Smooth muscle cell (in vitro differentiated cells): ENCODE data around the gene ARSD. TPM values are rescaled to one million over a fixed set of nuclear protein-coding genes. Genes with fewer than 3 reads are reported as not detected.
"Not testable (repeated sequence)": the region's sequence is repeated elsewhere in the genome, so short reads cannot be mapped to it uniquely, and the experiment has no call there.

ENCODE experiments used
- DNase-seq: peaks from one replicate; lab custom pipeline; 2025; ENCODE audit not compliant: unreplicated experiment; lab: John Stamatoyannopoulos, UW
- H2AFZ ChIP-seq: fragments of 200-600 bp; sonication (generic); 2 replicates; pipeline ENCODE4 v1.6.0; 2016; ENCODE audit warnings: antibody characterized with exemption, low read depth, mild to moderate bottlenecking
- H3F3A ChIP-seq: fragments of 200-600 bp; sonication (generic); 2 replicates; pipeline ENCODE4 v1.6.0; 2017; ENCODE audit warnings: antibody characterized with exemption, low read depth
- H3K27ac ChIP-seq: fragments of 200-600 bp; sonication (generic); 2 replicates; pipeline ENCODE4 v1.5.1; 2016; ENCODE audit warnings: low read depth, mild to moderate bottlenecking
- H3K27me3 ChIP-seq: fragments of 200-600 bp; sonication (generic); 2 replicates; pipeline ENCODE4 v1.6.1; 2016; ENCODE audit warnings: low read depth, mild to moderate bottlenecking
- H3K36me3 ChIP-seq: fragments of 200-600 bp; sonication (generic); 2 replicates; pipeline ENCODE4 v1.5.1; 2016; ENCODE audit warnings: low read depth
- H3K4me1 ChIP-seq: fragments of 200-600 bp; sonication (generic); 2 replicates; pipeline ENCODE4 v1.5.1; 2016; ENCODE audit warnings: low read depth
- H3K4me2 ChIP-seq: fragments of 200-600 bp; sonication (generic); 2 replicates; pipeline ENCODE4 v1.6.0; 2016; ENCODE audit warnings: mild to moderate bottlenecking
- H3K4me3 ChIP-seq: fragments of 200-600 bp; sonication (generic); 2 replicates; pipeline ENCODE4 v1.5.1; 2016; ENCODE audit warnings: mild to moderate bottlenecking
- H3K79me2 ChIP-seq: fragments of 200-600 bp; sonication (generic); 2 replicates; pipeline ENCODE4 v1.6.0; 2016; ENCODE audit warnings: low read depth, mild to moderate bottlenecking
- H3K9ac ChIP-seq: fragments of 200-600 bp; sonication (generic); 2 replicates; pipeline ENCODE4 v1.6.0; 2016; ENCODE audit warnings: low read depth
- H3K9me3 ChIP-seq: fragments of 200-600 bp; sonication (generic); replicated peaks from 2 replicates; pipeline ENCODE4 v1.5.1; 2016; ENCODE audit warnings: low read depth
- H4K20me1 ChIP-seq: fragments of 200-600 bp; sonication (generic); 2 replicates; pipeline ENCODE4 v1.6.0; 2016; ENCODE audit warnings: low read depth
- WGBS: methylation state at CpG from one replicate; pipeline ENCODE4 v1.1.7; 2016; ENCODE audit warnings: low lambda C conversion rate; 5-methylcytosine and 5-hydroxymethylcytosine counted together
- polyA plus RNA-seq: library from polyadenylated mRNA; unstranded; fragments of >200 nt; fragmentation: Nextera tagmentation; extraction: Ambion mirVana; gene quantifications from 2 replicates; pipeline ENCODE4 v1.2.1, GENCODE V29; 2016
- total RNA-seq: library from RNA; depleted of rRNA; stranded (reverse); fragments of >200 nt; gene quantifications from 2 replicates; pipeline ENCODE4 v1.2.3, GENCODE V29; 2014
- TF ChIP-seq, protein P1 (sequence below): fragments of 200-600 bp; sonication (generic); IDR thresholded peaks from 2 replicates; pipeline ENCODE4 v1.5.1; 2017; ENCODE audit warnings: borderline replicate concordance, mild to moderate bottlenecking, antibody characterized with exemption; ENCODE audit not compliant: insufficient read depth, poor library complexity, severe bottlenecking

The ARSD gene, protein sequence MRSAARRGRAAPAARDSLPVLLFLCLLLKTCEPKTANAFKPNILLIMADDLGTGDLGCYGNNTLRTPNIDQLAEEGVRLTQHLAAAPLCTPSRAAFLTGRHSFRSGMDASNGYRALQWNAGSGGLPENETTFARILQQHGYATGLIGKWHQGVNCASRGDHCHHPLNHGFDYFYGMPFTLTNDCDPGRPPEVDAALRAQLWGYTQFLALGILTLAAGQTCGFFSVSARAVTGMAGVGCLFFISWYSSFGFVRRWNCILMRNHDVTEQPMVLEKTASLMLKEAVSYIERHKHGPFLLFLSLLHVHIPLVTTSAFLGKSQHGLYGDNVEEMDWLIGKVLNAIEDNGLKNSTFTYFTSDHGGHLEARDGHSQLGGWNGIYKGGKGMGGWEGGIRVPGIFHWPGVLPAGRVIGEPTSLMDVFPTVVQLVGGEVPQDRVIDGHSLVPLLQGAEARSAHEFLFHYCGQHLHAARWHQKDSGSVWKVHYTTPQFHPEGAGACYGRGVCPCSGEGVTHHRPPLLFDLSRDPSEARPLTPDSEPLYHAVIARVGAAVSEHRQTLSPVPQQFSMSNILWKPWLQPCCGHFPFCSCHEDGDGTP
- 17.1 and 30.7 TPM in 2 replicates for total RNA-seq
- polyA plus RNA-seq, result 21.1 and 25.6 TPM in 2 replicates

DNA sequence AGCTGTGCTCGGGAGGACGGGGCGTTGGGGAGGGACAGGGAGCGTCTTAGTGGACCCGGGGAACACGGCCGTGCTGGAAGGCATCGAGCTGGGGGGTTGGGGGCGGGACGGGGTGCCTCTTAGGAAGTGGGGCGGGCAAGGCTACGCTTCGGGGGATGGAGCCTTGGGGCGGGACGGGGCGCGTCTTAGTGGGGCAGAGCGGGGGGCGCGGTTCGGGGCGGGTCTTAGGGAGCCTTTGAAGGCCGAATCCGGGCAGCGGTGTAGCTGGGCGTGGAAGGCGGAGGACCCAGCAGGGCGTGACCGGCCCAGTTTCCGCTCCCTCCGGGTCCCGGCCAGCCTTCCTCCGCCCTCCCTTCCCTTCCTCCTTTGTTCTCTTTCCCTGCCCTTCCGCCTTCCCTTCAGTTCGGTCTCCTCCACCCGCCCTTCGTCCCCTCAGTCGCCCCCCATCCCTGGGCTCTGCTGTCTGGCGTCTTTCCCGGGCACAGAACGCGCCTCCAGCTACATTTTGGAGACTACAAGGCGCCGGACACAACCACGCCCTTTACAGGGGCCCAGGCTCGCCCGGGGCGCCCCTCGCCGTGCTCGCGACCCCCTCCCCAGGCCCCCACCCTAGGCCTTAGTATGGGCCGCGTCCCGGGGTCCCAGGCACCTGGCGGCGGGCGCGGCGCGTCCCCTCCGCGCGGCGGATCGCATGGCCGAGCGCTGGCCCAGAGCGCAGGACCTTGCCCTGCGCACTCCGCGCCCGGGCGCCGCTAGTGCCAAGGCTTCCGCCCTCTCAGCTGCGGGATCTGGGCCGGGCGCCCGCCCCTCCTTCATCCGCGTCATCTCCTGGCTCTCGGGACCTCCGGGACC, at the start of gene ARSD:
TSS of gene ARSD (minus strand) at position 757 of the 852 bp plus-strand sequence. CDS start at position 693, 64 bp downstream.
- no peaks in the 10 kb centered on the region for H4K20me1 ChIP-seq
- peak within 1 kb of the TSS; percentile 94 for H3K9ac ChIP-seq
- H3K79me2 ChIP-seq, result no peaks in the 10 kb centered on the region
- no peaks in the 10 kb centered on the region for H3K36me3 ChIP-seq
- peak within 1 kb of the TSS; percentile 99 for H3K4me2 ChIP-seq
- TF ChIP-seq, protein P1, sequence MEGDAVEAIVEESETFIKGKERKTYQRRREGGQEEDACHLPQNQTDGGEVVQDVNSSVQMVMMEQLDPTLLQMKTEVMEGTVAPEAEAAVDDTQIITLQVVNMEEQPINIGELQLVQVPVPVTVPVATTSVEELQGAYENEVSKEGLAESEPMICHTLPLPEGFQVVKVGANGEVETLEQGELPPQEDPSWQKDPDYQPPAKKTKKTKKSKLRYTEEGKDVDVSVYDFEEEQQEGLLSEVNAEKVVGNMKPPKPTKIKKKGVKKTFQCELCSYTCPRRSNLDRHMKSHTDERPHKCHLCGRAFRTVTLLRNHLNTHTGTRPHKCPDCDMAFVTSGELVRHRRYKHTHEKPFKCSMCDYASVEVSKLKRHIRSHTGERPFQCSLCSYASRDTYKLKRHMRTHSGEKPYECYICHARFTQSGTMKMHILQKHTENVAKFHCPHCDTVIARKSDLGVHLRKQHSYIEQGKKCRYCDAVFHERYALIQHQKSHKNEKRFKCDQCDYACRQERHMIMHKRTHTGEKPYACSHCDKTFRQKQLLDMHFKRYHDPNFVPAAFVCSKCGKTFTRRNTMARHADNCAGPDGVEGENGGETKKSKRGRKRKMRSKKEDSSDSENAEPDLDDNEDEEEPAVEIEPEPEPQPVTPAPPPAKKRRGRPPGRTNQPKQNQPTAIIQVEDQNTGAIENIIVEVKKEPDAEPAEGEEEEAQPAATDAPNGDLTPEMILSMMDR, result no peak
- no peaks in the 10 kb centered on the region for H3K27me3 ChIP-seq
- no peaks in the 10 kb centered on the region for H3K9me3 ChIP-seq
- peak within 1 kb of the TSS; percentile 97 for H3K4me3 ChIP-seq
- peak within 1 kb of the TSS; percentile 79 for H2AFZ ChIP-seq
- H3K27ac ChIP-seq, result peak within 1 kb of the TSS; percentile 95
- peak; percentile 81 for DNase-seq
- peaks cover 6% of the 10 kb centered on the region for H3F3A ChIP-seq
- WGBS, result under 1% methylated on average over 34 of the region's 84 CpGs
- H3K4me1 ChIP-seq, result peaks cover 9% of the 10 kb centered on the region

DNA sequence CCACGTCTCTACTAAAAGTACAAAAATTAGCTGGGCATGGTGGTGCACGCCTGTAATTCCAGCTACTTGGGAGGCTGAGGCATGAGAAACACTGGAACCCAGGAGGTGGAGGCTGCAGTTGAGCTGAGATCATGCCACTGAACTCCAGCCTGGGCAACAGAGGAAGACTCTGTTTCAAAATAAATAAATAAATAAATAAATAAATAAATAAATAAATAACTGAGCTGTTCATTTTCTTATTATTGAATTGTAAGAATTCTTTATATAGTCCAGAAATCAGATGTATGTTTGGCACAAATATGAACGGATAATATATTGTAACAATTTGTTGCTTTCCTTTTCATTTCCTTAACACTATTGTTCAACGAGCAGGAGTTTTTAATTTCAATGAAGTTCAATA, 49.5 kb upstream of the ARSD start:
- 98% methylated on average over 4 of the region's 4 CpGs for WGBS
- not testable (repeated sequence) for H2AFZ ChIP-seq

DNA sequence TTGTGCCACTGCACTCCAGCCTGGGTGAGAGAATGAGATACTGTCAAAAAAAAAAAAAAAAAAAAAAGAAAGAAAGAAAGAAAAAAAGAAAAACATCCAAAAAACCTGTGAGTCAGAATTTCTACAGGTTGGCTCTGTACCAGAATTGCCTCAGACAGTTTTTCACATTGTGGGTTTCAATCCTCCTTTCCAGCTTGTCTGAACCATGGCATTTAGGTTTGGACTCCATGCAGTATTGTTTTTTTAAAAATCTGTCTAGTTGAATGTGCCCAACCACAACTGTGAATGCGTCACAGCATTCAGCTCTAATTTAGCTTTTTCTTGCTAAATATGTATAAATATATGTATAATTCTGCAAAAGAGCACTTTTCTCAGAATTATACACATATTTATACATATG, 45.8 kb upstream of the ARSD start:
- WGBS, result 82% methylated on average over 1 of the region's 1 CpG
- Histone ChIP-seq H3K4me3 (no peak overlapping the region), H3F3A (no peaks in the 10 kb centered on the region), H3K27me3 (no peaks in the 10 kb centered on the region), H3K4me1 (no peaks in the 10 kb centered on the region), H3K36me3 (no peaks in the 10 kb centered on the region), H3K9ac (no peak overlapping the region), H2AFZ (no peak overlapping the region), H3K4me2 (no peak overlapping the region), H3K9me3 (no peaks in the 10 kb centered on the region), H3K27ac (no peak overlapping the region), H4K20me1 (no peaks in the 10 kb centered on the region), H3K79me2 (no peaks in the 10 kb centered on the region)
- TF ChIP-seq, protein P1, result no peak
- DNase-seq, result no peak

More for the DNA sequence above, 49.5 kb upstream of the ARSD start:
- H3K27me3 ChIP-seq, H3K4me1 ChIP-seq, H3K79me2 ChIP-seq, H3K36me3 ChIP-seq, H3K27ac ChIP-seq, DNase-seq, H4K20me1 ChIP-seq, H3F3A ChIP-seq, H3K9ac ChIP-seq, H3K4me2 ChIP-seq, H3K9me3 ChIP-seq, H3K4me3 ChIP-seq: not testable (repeated sequence)

DNA sequence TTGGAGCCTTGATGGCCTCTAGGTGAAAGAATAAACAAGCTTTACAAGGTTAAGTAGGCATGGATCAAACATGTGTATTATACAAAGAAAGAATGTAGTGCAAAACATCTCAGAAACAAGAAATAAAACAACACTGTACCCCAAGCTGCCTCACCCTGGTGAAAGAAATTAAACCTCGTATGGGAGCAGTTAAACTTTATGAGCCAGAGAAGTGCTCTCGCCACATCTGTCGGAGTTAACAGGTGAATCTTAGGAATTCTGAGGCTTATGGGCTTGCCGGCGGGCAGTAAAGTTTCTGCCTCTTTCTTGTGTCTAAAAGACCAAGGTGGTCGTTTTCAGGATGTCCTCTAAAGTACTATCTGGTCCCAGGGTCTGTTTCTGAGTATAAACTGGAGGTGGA, 43.3 kb upstream of the ARSD start:
- Histone ChIP-seq H3K9me3 (no peaks in the 10 kb centered on the region), H3K79me2 (no peaks in the 10 kb centered on the region), H3K9ac (no peak overlapping the region), H3K27ac (no peak overlapping the region), H3F3A (no peaks in the 10 kb centered on the region), H4K20me1 (no peaks in the 10 kb centered on the region), H3K27me3 (no peaks in the 10 kb centered on the region), H3K4me2 (no peak overlapping the region), H3K4me3 (no peak overlapping the region), H2AFZ (no peak overlapping the region), H3K4me1 (peaks cover 6% of the 10 kb centered on the region), H3K36me3 (no peaks in the 10 kb centered on the region)
- TF ChIP-seq, protein P1, result no peak
- no peak for DNase-seq
- whole genome bisulfite sequencing, result 91% methylated on average over 6 of the region's 6 CpGs
